Measurements from ENCODE around the gene ERC2.

Gene ERC2

DNA sequence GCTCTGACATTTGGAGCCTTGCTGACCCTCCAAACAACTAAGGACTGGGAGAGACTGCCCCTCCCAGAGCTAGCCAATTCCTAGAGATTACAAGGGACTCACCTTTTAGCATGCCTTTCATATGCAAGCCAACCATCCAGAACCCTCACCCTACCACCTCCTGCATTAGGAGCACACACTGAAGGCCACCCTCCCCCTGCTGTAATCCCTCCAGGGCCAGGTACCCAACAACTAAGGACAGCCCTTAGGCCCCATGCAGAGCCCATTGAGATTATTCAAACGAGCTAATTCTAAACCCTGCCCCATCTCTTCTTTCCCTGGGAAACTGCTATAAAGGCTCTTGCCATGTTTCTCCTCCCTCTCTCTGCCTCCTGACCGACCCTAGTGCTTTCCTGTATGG is 352.6 kb downstream of the ERC2 start:
- Histone ChIP-seq H3K27me3 (ENCODE audit: control insufficient read depth, insufficient read depth, low read length) (no peaks in the 10 kb centered on the region), H3K4me1 (ENCODE audit: control insufficient read depth, insufficient read depth, low read length) (no peaks in the 10 kb centered on the region), H3K4me3 (ENCODE audit: low read length) (no peak overlapping the region), H3K36me3 (ENCODE audit: control insufficient read depth, insufficient read depth, low read length) (no peaks in the 10 kb centered on the region), H3K9ac (ENCODE audit: low read length) (no peak overlapping the region), H3K27ac (ENCODE audit: low read depth, low read length) (no peak overlapping the region)

DNA sequence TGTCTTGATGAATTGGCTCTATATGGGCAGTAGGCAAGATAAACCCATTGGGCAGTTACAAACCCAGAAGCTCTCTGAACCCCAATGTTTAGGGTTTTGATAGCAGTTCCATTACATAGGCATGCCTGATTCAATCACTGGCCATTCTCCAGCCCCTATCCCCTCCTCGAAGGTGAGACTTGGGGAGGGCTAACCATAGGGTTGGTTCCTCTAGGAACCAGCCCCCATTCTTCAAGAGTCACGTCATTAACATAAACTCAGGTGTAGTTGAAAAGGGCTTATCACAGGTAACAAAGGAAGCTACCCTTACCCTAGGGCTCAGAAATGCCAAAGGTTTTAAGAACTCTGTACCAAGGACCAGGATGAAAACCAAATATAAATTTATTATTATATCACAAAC is 353.1 kb downstream of the ERC2 start:
- H3K36me3 ChIP-seq (ENCODE audit: control insufficient read depth, insufficient read depth, low read length): no peaks in the 10 kb centered on the region
- no peaks in the 10 kb centered on the region for H3K4me1 ChIP-seq (ENCODE audit: control insufficient read depth, insufficient read depth, low read length)
- no peak overlapping the region for H3K9ac ChIP-seq (ENCODE audit: low read length)
- H3K27ac ChIP-seq (ENCODE audit: low read depth, low read length): no peak overlapping the region
- no peaks in the 10 kb centered on the region for H3K27me3 ChIP-seq (ENCODE audit: control insufficient read depth, insufficient read depth, low read length)
- H3K4me3 ChIP-seq (ENCODE audit: low read length): no peak overlapping the region

DNA sequence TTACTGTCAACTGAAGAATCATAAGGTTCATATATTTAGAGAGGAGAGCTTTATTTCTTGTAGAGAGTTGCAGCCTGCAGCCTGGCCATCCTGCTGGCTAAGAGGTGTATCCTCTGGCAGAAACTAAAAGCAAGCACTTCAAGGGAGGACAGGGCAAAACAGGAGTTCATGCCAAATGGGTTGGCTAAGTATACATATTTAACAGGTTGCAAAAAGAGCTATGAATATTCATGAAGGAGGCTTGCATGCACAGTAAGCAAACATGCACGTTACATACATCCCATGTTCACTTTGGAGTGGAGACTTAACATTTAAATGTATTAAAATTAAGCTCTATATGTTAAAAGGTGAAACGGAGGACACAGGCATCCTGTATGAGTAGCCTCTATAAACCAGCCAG is 354.4 kb downstream of the ERC2 start:
- no peaks in the 10 kb centered on the region for H3K27me3 ChIP-seq (ENCODE audit: control insufficient read depth, insufficient read depth, low read length)
- no peaks in the 10 kb centered on the region for H3K36me3 ChIP-seq (ENCODE audit: control insufficient read depth, insufficient read depth, low read length)
- H3K27ac ChIP-seq (ENCODE audit: low read depth, low read length): no peak overlapping the region
- H3K4me3 ChIP-seq (ENCODE audit: low read length): no peak overlapping the region
- H3K9ac ChIP-seq (ENCODE audit: low read length): no peak overlapping the region
- H3K4me1 ChIP-seq (ENCODE audit: control insufficient read depth, insufficient read depth, low read length): no peaks in the 10 kb centered on the region

DNA sequence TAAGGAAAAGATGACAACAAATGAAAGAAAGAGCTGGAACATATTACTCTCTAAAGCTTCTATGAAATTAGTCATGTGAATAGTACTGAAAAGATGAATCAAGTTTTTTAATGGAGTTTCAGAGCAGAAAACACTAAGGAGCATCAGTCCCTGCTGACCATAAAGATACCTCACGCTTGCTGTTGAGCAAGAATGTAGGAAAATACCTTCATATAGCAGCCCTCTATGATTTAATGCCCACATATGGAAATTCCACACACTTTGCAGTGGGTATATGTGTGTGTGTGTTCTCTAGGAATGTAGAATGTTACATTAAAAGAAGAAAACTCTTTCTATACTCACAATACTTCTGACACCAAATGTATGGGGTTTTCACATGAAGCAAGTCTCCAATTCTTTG is 355.0 kb downstream of the ERC2 start:
- H3K36me3 ChIP-seq (ENCODE audit: control insufficient read depth, insufficient read depth, low read length): no peaks in the 10 kb centered on the region
- no peaks in the 10 kb centered on the region for H3K27me3 ChIP-seq (ENCODE audit: control insufficient read depth, insufficient read depth, low read length)
- H3K4me3 ChIP-seq (ENCODE audit: low read length): no peak overlapping the region
- H3K27ac ChIP-seq (ENCODE audit: low read depth, low read length): no peak overlapping the region
- H3K9ac ChIP-seq (ENCODE audit: low read length): no peak overlapping the region
- no peaks in the 10 kb centered on the region for H3K4me1 ChIP-seq (ENCODE audit: control insufficient read depth, insufficient read depth, low read length)

DNA sequence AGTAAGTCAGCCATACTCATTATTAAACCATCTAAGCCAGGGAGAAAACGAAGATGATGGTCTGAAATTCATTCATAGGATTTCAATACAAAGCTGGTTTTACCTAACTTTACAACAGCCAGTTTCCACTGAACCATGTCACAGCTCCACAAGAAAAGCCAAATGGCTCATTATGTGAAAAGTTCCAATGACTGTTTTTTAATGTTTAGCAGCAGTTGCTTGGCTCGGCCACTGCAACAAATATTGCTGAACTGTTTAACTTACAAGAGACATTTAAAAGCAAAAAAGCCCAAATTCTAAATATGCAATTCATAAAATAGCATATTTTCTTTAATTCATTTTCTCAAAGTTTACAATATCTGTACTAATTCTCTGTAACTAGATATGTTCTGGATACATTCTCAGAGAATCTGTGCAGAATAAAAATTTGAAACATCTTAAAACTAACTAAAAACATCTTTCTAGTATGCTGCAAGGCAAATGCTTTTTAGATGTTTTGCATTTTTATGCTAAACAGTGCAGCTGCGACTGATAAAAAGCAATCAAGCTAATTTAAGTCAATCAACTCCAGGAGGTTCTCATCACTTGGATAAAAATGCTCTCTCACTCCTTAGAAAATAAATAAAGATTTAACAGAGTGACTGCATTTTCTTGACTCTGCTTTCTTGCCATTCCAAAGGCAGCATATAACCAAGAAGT is 356.5 kb downstream of the ERC2 start:
- Histone ChIP-seq H3K36me3 (ENCODE audit: control insufficient read depth, insufficient read depth, low read length) (no peaks in the 10 kb centered on the region), H3K9ac (ENCODE audit: low read length) (no peak overlapping the region), H3K27ac (ENCODE audit: low read depth, low read length) (no peak overlapping the region), H3K27me3 (ENCODE audit: control insufficient read depth, insufficient read depth, low read length) (no peaks in the 10 kb centered on the region), H3K4me1 (ENCODE audit: control insufficient read depth, insufficient read depth, low read length) (no peaks in the 10 kb centered on the region), H3K4me3 (ENCODE audit: low read length) (no peak overlapping the region)

DNA sequence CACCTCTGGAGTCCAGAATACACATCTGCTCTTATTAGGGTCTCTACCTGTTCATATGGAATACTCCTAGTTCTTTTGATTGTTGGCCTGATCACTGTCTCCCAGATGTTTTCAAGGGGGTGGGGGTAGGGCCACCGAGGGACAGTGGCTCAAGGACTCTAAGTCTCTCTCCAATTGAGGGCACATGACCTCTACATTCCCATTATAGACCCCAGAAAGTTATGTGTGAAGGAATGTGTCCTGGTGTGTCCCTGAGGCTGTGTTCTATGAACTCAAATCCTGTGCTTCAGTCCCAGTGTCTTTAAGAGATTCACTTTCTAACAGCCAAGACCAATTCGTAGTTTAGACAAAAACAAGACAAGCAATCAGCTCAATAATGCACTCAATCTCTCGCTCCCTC is 357.4 kb downstream of the ERC2 start:
- no peaks in the 10 kb centered on the region for H3K4me1 ChIP-seq (ENCODE audit: control insufficient read depth, insufficient read depth, low read length)
- no peak overlapping the region for H3K27ac ChIP-seq (ENCODE audit: low read depth, low read length)
- no peak overlapping the region for H3K4me3 ChIP-seq (ENCODE audit: low read length)
- H3K9ac ChIP-seq (ENCODE audit: low read length): no peak overlapping the region
- H3K36me3 ChIP-seq (ENCODE audit: control insufficient read depth, insufficient read depth, low read length): no peaks in the 10 kb centered on the region
- no peaks in the 10 kb centered on the region for H3K27me3 ChIP-seq (ENCODE audit: control insufficient read depth, insufficient read depth, low read length)

DNA sequence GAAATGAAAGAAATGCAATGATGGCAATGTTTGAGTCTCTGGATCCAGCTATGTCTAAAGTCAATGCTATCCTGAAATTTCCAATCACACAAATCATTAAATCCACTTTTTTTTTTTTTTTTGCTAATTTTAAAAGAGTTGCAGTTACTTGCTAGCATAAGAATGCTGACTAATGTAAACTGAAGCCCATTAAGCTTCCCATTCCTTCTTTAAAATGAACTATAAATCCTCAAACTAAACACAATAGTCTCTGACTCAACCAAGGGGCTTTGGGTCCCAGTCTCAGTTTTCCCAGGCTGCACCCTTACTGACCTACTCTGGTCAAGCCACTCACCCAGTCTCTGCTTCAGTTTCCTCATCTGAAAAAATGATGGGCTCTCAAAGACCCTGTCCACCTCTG is 361.1 kb downstream of the ERC2 start:
- H3K4me3 ChIP-seq (ENCODE audit: low read length): no peak overlapping the region
- no peak overlapping the region for H3K9ac ChIP-seq (ENCODE audit: low read length)
- H3K36me3 ChIP-seq (ENCODE audit: control insufficient read depth, insufficient read depth, low read length): no peaks in the 10 kb centered on the region
- no peaks in the 10 kb centered on the region for H3K4me1 ChIP-seq (ENCODE audit: control insufficient read depth, insufficient read depth, low read length)
- H3K27ac ChIP-seq (ENCODE audit: low read depth, low read length): no peak overlapping the region
- no peaks in the 10 kb centered on the region for H3K27me3 ChIP-seq (ENCODE audit: control insufficient read depth, insufficient read depth, low read length)

DNA sequence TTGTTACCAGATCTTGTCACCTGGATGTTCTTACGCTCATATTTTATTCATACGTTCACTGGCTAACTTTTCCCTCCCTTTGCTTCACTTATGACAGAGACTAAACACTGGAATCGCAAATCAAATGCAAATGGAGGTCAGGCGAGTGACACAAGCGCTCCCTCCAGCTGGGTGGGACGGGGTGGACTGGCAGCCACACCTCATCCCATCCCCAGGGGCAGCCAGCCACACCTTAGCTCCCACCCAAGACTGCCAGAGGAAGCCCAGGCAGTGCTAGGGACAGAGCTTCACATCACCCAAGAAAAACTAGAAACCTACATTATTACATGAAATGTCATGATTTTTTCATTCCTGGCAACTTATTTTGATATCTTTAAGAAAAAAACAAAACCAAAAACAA is 366.2 kb downstream of the ERC2 start:
- H3K27ac ChIP-seq (ENCODE audit: low read depth, low read length): no peak overlapping the region
- no peaks in the 10 kb centered on the region for H3K36me3 ChIP-seq (ENCODE audit: control insufficient read depth, insufficient read depth, low read length)
- H3K4me1 ChIP-seq (ENCODE audit: control insufficient read depth, insufficient read depth, low read length): no peaks in the 10 kb centered on the region
- no peak overlapping the region for H3K9ac ChIP-seq (ENCODE audit: low read length)
- H3K27me3 ChIP-seq (ENCODE audit: control insufficient read depth, insufficient read depth, low read length): no peaks in the 10 kb centered on the region
- H3K4me3 ChIP-seq (ENCODE audit: low read length): no peak overlapping the region

DNA sequence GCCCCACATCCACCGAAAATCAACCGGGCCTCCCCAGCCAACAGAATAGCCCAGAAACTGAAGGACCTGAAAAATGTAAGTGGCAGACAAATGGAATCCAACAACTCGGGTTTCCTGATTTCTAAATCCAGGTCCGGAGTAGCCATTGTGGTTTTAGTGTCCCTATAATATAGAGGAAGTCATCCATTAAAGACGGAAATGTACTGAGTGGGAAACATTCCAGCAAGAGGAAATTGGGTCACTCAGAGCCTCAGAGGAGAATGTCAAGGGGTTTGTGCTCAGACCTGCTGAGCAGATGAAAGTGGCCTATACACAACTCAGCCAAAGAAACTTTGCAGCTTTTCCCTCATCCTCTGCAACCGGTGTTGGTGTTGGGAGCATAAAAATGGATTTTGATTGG is 366.7 kb downstream of the ERC2 start:
- H3K36me3 ChIP-seq (ENCODE audit: control insufficient read depth, insufficient read depth, low read length): no peaks in the 10 kb centered on the region
- H3K4me1 ChIP-seq (ENCODE audit: control insufficient read depth, insufficient read depth, low read length): no peaks in the 10 kb centered on the region
- no peak overlapping the region for H3K9ac ChIP-seq (ENCODE audit: low read length)
- H3K4me3 ChIP-seq (ENCODE audit: low read length): no peak overlapping the region
- H3K27ac ChIP-seq (ENCODE audit: low read depth, low read length): no peak overlapping the region
- H3K27me3 ChIP-seq (ENCODE audit: control insufficient read depth, insufficient read depth, low read length): no peaks in the 10 kb centered on the region

DNA sequence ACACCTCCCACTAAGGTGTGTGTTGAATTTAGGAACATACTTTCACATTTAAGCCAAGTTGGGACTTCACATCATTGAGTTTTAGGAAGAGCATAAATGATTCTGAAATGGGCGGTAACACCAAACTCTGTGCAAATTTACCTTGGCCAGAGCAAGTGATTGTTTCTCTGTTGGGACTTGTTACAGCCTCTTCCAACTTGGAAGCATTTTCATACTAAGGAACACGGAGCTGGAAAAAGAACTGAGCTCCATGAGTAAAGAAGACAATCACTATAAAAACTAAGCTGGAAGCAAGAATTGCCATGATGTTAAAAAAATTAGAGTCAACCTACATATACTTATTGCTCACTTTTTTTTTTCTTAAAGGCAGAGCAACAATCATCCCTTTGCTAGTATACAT is 371.3 kb downstream of the ERC2 start:
- H3K4me1 ChIP-seq (ENCODE audit: control insufficient read depth, insufficient read depth, low read length): no peaks in the 10 kb centered on the region
- H3K36me3 ChIP-seq (ENCODE audit: control insufficient read depth, insufficient read depth, low read length): no peaks in the 10 kb centered on the region
- H3K27ac ChIP-seq (ENCODE audit: low read depth, low read length): no peak overlapping the region
- no peaks in the 10 kb centered on the region for H3K27me3 ChIP-seq (ENCODE audit: control insufficient read depth, insufficient read depth, low read length)
- no peak overlapping the region for H3K4me3 ChIP-seq (ENCODE audit: low read length)
- no peak overlapping the region for H3K9ac ChIP-seq (ENCODE audit: low read length)

DNA sequence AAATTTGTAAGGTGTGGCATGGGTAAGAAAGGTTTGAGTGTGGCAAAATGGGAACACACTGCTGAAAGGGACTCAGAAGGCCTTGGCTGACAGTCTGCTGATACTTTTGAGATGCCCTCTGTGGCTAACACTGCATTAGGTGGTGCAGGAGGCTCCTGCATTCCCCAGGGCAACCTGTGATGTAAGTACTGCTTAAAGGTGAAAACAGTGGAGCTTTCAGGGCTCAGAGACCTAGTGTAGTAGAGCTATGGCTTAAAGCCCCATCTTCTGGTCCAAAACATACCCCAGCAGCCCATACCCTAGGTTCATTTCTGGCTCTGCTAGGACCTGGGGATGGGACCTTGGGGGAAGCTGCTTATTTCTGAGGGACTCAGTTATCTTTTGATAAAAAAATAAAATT is 374.1 kb downstream of the ERC2 start:
- Histone ChIP-seq H3K4me1 (ENCODE audit: control insufficient read depth, insufficient read depth, low read length) (no peaks in the 10 kb centered on the region), H3K27ac (ENCODE audit: low read depth, low read length) (no peak overlapping the region), H3K9ac (ENCODE audit: low read length) (no peak overlapping the region), H3K4me3 (ENCODE audit: low read length) (no peak overlapping the region), H3K27me3 (ENCODE audit: control insufficient read depth, insufficient read depth, low read length) (no peaks in the 10 kb centered on the region), H3K36me3 (ENCODE audit: control insufficient read depth, insufficient read depth, low read length) (no peaks in the 10 kb centered on the region)

DNA sequence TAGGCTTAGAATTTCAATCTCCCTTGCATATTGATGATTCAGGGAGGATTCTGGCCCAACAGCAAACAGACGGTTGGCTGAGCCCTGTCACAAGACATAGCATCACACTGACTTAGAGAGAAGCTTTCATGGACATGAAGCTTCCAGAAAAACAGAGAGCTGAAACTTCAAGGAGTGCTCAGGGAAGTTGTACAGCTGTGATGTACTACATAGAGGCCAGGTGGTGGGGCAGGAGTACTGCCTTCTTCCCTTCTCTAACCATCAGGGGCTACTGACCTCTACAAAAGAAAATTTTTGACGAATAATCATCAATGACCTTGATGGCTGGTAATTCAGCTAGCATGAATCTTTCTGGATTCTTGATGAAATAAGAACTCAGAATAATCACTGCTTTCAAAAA is 378.5 kb downstream of the ERC2 start:
- Histone ChIP-seq H3K9ac (ENCODE audit: low read length) (no peak overlapping the region), H3K36me3 (ENCODE audit: control insufficient read depth, insufficient read depth, low read length) (no peaks in the 10 kb centered on the region), H3K4me3 (ENCODE audit: low read length) (no peak overlapping the region), H3K27me3 (ENCODE audit: control insufficient read depth, insufficient read depth, low read length) (no peaks in the 10 kb centered on the region), H3K4me1 (ENCODE audit: control insufficient read depth, insufficient read depth, low read length) (no peaks in the 10 kb centered on the region), H3K27ac (ENCODE audit: low read depth, low read length) (no peak overlapping the region)

DNA sequence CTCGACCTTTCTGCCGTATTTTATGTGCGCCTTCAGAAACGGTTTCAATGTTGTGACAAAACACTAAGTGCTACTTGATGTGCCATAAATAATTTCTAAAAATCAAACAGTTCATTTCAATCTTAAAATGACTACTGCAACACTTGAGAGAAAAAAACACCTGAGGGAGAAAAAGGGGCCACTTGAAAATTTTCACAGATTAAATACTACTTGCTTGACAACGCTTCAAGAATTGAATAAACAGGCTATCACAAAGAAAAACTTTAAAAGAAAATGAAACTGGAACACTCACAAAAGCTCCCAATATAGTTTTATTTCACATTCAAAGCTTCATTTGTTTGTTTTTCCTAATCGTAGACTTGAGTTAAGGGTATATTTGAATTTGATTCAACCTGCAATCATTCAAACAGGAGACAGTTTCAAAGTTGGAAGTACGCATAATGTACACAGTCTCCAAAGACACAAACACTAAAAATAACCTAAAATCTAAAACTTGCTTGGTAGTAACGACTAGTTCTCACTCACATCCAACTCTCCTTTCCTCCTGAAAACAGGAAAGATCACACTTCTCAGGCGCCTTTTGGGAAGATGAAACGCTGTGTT is 380.7 kb downstream of the ERC2 start:
- Histone ChIP-seq H3K4me3 (ENCODE audit: low read length) (no peak overlapping the region), H3K27me3 (ENCODE audit: control insufficient read depth, insufficient read depth, low read length) (no peaks in the 10 kb centered on the region), H3K36me3 (ENCODE audit: control insufficient read depth, insufficient read depth, low read length) (no peaks in the 10 kb centered on the region), H3K27ac (ENCODE audit: low read depth, low read length) (no peak overlapping the region), H3K4me1 (ENCODE audit: control insufficient read depth, insufficient read depth, low read length) (no peaks in the 10 kb centered on the region), H3K9ac (ENCODE audit: low read length) (no peak overlapping the region)
